ENCODE measurements around the gene SPRING1.

The SPRING1 gene

DNA sequence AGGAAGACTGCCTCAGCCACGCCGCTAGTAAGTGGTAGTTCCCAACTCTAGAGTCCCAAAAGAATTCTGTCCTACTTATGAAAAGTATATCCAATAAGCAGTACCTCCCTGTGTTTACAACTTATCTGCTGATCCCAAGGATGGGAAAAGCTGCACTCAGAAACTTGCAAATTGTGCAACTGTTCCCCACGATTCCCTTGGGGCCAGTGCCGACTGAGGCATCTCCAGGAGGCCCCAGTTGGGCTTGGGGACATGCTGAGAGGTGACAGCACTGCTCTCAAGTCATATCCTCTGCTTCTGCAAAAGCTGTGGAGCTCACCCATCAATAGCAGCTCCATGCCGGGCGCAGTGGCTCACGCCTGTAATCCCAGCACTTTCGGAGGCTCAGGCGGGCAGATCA lies 23.7 kb downstream of the SPRING1 start:
- Mint-ChIP-seq H3K4me1 (peaks cover 81% of the 10 kb centered on the region), H3K27me3 (ENCODE audit: low read depth) (peaks cover 14% of the 10 kb centered on the region), H3K9me3 (no peaks in the 10 kb centered on the region), H3K27ac (no peak overlapping the region), H3K4me3 (no peak overlapping the region), H3K36me3 (ENCODE audit: low read depth) (peaks cover 31% of the 10 kb centered on the region)
- no peak for TF ChIP-seq CTCF (IDR thresholded peaks at IDR 0.05; ENCODE audit: unreplicated experiment in 3 of 3)

DNA sequence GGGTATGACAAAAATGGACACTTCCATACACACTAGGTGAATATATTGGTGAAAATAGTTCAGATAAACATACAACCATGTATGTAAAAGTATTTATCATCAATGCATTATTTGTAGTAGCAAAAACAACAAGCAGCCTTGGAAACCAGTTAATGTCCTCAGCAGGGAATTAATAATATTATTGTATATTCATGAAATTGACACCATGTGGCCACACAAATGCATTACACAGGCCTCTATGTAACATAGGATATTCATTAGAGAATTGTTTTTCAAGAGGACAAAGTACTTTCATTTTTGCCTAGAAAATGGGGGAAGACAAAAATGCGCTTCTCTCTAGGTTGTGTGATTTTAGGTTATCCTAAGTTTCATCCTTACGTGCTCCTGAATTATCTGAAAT lies 24.3 kb downstream of the SPRING1 start:
- H3K4me3 Mint-ChIP-seq = no peak overlapping the region
- peaks cover 20% of the 10 kb centered on the region for H3K27me3 Mint-ChIP-seq (ENCODE audit: low read depth)
- no peaks in the 10 kb centered on the region for H3K9me3 Mint-ChIP-seq
- TF ChIP-seq CTCF (IDR thresholded peaks at IDR 0.05; ENCODE audit: unreplicated experiment in 3 of 3) = peak in 1 of 3 experiments; percentile 28
- peaks cover 31% of the 10 kb centered on the region for H3K36me3 Mint-ChIP-seq (ENCODE audit: low read depth)
- H3K4me1 Mint-ChIP-seq = peaks cover 81% of the 10 kb centered on the region
- peak overlapping the region in 1 of 3 experiments; percentile 64 for H3K27ac Mint-ChIP-seq

DNA sequence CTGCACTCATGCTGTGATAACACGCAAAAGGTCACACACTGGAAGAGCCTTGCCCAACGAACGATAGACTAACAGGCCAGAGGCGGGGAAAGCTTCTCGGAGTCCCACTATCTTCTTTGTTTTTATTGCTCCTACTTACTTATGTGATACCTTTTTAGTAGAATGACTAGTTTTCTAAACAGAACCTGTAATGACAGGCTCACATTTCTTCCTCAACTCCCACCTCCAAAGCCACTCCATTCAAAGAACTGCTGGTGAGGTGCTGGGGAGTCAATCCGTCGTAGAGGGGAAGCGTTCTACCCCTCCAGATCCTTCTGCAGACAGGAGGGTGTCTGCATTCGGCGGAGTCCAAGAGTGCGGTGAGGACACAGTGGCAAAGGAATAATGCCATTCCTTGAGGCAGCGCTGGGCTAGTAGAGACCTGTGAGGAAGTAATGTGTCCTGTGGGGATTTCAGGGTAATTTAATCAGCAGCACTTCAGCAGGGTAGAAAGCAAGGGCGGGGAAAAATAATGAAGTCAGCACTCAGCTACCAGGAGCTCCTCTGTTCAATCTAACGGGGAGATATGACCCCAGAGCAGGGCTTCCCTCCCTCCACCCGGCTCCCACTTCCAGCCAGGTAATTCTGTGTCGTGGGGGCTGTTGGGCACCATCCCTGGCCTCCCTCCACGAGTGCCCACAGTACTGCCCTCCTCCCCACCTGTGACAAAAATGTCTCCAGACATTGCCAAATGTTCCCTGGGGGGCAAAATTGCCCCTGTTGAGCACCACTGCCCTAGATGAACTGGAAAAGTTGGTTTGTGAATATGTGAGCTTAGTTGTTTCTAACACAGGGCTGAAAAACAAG lies 25.2 kb downstream of the SPRING1 start:
- H3K27ac Mint-ChIP-seq = peak overlapping the region in 1 of 3 experiments; percentile 29
- H3K27me3 Mint-ChIP-seq (ENCODE audit: low read depth) = peaks cover 29% of the 10 kb centered on the region
- H3K4me1 Mint-ChIP-seq = peaks cover 75% of the 10 kb centered on the region
- no peak for TF ChIP-seq CTCF (IDR thresholded peaks at IDR 0.05; ENCODE audit: unreplicated experiment in 3 of 3)
- no peaks in the 10 kb centered on the region for H3K9me3 Mint-ChIP-seq
- H3K36me3 Mint-ChIP-seq (ENCODE audit: low read depth) = peaks cover 31% of the 10 kb centered on the region
- no peak overlapping the region for H3K4me3 Mint-ChIP-seq

GRCh38 chr12:116710370-116711150 lies 27.3 kb downstream of the SPRING1 start:
- no peak for TF ChIP-seq CTCF (IDR thresholded peaks at IDR 0.05; ENCODE audit: unreplicated experiment in 3 of 3)
- Mint-ChIP-seq H3K4me1 (peaks cover 54% of the 10 kb centered on the region), H3K4me3 (peak overlapping the region in 2 of 3 experiments; percentile 24), H3K36me3 (ENCODE audit: low read depth) (peaks cover 13% of the 10 kb centered on the region), H3K27ac (peak overlapping the region in 2 of 3 experiments; percentile 10 to 36), H3K9me3 (no peaks in the 10 kb centered on the region), H3K27me3 (ENCODE audit: low read depth) (peaks cover 36% of the 10 kb centered on the region)

GRCh38 chr12:116709768-116710167 lies 28.1 kb downstream of the SPRING1 start:
- H3K4me3 Mint-ChIP-seq = no peak overlapping the region
- TF ChIP-seq CTCF (IDR thresholded peaks at IDR 0.05; ENCODE audit: unreplicated experiment in 3 of 3) = no peak
- H3K27me3 Mint-ChIP-seq (ENCODE audit: low read depth) = peaks cover 36% of the 10 kb centered on the region
- peaks cover 8% of the 10 kb centered on the region for H3K36me3 Mint-ChIP-seq (ENCODE audit: low read depth)
- H3K4me1 Mint-ChIP-seq = peaks cover 52% of the 10 kb centered on the region
- H3K9me3 Mint-ChIP-seq = no peaks in the 10 kb centered on the region
- no peak overlapping the region for H3K27ac Mint-ChIP-seq
